HG03139 (cell line): ENCODE measurements around the gene BCL2L12.

ENCODE experiments used
- ATAC-seq: cut with Tn5 transposase; IDR thresholded peaks from one replicate; pipeline ENCODE4 v1.9.1; 2021; ENCODE audit not compliant: unreplicated experiment

BCL2L12 gene

DNA sequence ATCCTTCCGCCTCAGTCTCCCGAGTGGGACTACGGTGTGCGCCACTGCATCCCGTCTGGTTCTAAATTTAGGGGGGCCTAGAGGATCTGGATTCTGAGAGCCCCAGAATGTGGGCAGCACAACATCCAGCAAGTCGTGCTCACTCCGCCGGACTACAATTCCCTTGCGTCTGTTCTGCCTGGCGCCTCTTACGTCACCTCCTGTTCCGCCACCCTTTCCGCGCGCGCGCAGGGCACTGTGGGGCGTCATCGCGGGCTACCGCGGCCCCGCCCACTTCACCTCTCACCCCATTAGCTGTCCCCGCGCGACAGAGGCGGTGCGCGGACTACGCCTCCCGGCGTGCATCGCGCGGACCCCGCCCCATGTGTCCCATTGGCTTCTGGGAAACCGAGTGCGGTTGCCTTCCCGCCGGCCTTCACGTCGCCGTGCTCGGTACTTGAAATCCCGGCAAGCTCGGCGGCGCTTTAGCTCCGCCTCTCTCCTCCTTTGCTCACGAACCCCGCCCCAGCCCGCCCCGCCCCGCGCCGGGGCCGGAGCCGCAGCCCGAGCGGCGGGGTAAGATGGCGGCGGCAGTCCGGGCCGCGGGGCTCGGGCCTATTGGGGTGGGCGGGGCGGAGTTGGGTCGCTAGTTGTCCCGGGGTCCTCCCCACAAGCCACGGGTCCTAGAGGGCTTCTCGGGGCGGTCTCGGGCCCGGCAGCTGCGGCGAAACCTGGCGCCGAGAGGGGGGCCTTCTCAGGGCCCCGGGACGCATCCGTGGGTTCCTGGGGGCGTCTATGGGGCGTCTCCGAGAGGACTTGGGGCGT lies 23.8 kb upstream of the BCL2L12 start, which contains the start of gene SCAF1:
Gene SCAF1 (plus strand): TSS at position 522 of the 804 bp plus-strand sequence. CDS start 2,818 bp downstream, outside the sequence.
- ATAC-seq, result peak; percentile 48

- no peak for ATAC-seq
These were observed 23.2 kb upstream of the BCL2L12 start for GRCh38 chr19:49642492-49643035.

DNA sequence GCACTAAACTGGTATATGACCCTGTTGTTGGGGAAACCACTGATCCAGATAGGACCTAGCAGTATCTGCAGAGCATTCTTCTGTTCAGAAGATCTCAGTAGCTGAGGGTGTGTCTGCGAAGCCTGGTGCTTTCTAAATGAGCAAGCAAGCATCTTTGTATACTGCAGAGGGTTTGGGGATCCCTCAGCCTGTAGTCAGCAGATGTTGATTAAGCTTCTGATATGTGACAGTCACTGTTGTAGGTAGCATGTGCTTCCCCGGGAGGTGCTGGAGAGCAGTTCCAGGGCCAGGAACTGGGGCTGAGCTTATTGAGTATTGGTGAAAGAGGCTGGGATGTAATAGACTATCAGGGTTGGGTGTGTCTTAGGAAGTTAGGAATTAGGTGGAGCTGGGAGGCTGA lies 22.3 kb upstream of the BCL2L12 start:
- no peak for ATAC-seq

DNA sequence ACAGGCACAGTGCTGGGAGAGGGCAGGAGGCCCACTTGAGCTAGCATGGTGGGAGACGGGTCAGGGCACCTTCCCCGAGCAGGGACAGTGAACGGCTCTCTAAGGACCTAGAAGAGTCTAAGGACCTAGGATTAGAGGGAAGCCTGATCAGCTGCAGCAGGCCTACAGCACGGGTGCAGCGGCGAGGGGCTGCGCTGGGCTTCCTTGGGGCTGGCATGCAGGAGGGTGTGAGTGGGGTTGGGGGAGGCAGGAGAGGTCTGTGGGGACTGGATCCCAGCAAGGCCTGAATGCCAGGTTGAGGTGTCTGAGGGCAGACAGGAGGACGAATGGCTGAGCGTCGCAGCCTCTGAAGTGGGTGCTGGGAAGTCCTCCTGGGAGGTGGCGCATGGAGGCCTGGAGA lies 20.1 kb upstream of the BCL2L12 start:
- ATAC-seq, result no peak

DNA sequence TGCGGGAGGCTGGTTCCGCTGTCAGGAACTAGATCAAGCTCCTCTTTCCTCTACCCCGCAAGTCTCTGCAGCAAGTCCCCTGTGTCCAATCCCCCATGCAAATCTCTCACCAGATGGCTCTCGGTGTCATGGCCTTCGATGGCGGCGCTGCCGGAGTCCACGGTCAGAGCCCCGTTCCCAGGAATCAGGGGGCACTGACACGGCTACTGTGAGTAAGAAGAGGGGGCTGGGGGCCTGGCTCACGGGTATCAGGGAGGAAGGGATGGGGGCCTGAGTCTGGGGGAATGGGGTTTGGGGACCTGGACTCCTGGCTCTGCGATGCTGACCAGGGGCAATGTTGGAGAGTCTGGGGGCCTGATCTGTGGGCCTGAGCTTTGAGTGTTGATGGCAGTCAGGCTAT lies 19.7 kb upstream of the BCL2L12 start:
- no peak for ATAC-seq

DNA sequence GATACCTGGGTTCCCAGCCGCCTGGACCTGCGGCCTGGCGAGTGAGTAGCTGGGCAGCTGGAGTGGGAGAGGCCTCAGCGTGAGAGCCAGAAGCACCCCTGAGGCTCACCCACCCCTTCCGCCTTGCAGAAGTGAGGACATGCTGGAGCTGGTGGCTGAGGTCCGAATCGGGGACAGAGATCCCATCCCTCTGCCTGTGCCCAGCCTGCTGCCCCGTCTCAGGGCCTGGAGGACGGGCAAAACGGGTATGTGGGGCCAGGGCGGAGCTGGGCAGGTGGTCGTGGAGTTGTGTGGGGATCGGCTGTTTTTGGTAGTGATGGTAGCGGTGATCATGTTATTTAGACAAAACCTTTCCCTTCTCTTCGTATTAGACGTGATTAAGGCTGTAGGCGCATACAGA lies 19.1 kb upstream of the BCL2L12 start:
- no peak for ATAC-seq

- no peak for ATAC-seq
These were observed 14.5 kb upstream of the BCL2L12 start for GRCh38 chr19:49651029-49651819.

- ATAC-seq, result no peak
These were observed 13.7 kb upstream of the BCL2L12 start for GRCh38 chr19:49651820-49652550.

GRCh38 chr19:49652551-49653465 lies 12.9 kb upstream of the BCL2L12 start:
- ATAC-seq, result no peak

GRCh38 chr19:49653466-49653806 lies 12.3 kb upstream of the BCL2L12 start:
- no peak for ATAC-seq

DNA sequence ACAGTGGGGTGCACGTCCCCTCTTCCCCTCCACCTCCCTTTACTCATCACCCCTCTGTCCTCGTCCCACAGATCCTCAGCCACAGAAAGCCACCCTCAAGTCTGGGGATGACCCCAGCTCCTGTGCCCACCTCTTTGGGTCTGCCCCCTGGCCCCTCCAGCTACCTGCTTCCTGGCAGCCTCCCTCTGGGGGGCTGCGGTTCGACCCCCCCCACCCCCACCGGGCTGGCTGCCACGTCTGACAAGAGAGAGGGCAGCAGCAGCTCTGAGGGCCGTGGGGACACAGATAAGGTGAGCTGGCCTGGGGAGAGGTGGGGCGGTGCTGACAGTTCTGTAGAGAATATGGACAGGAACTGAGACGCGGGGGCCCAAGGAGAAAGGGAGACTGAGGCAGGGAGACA lies 11.2 kb upstream of the BCL2L12 start:
- ATAC-seq, result no peak

DNA sequence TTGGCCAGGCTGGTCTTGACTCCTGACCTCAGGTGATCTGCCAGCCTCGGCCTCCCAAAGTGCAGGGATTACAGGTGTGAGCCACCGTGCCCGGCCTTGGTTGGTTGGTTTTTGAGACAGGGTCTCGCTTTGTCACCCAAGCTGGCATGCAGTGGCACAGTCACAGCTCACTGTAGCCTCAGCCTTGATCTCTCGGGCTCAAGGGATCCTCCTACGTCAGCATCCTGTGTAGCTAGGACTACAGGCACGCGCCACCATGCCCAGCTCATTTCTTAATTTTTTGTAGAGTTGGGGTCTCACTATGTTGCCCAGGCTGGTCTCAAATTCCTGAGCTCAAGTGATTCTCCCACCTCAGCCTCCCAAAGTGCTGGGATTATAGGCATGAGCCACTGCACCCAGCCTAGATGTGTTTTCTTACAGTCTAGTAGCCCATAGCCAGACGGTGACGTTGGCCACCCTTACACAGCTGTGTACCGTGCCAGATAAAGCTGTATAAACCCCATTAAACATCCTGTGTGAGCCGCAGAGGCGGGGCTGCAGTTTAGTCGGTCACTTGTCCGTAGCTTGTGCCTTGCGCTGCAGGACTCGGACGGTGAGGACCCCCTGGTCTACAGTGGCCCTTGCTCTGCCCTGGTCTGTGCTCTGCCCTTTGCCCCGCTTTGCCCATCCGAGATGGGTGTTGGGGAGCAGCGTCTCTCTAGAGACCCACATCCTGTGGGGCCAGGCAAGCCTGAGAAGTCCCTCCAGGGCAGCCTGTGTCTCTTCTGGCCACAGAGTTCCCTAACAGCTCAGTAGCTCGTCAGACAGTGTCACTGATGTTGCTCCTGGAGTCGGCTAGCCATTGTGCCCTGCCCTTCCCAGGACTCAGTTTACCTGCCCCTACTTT lies 9.9 kb upstream of the BCL2L12 start:
- no peak for ATAC-seq

DNA sequence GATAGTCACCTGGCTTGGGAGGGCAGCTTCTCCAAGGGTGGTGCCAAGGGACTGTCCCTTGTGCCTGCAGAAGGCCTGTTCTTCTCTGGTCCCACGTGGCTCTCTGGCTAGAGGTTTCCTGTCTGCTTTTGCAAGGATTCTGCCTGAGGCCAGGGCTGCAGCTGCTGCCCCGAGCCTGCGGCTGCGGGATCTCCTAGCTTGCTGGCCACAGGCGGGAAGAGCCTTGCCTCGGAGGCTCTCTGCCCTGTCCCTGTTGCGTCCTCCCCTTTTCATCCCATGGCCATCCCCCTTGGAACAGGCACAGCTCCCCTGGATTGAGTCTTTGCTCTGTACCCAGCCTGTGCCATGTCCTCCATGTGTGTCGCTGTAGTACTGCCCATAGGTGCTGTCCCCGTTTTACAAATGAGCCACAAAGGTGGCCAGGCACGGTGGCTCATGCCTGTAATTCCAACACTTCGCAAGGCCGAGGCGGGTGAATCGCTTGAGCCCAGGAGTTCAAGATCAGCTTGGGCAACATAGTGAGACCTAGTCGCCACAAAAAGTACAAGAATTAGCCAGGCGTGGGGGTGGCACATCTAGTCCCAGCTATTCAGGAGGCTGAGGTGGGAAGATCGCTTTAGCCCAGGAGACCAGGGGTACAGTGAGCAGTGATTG lies 9.2 kb upstream of the BCL2L12 start:
- ATAC-seq, result no peak

DNA sequence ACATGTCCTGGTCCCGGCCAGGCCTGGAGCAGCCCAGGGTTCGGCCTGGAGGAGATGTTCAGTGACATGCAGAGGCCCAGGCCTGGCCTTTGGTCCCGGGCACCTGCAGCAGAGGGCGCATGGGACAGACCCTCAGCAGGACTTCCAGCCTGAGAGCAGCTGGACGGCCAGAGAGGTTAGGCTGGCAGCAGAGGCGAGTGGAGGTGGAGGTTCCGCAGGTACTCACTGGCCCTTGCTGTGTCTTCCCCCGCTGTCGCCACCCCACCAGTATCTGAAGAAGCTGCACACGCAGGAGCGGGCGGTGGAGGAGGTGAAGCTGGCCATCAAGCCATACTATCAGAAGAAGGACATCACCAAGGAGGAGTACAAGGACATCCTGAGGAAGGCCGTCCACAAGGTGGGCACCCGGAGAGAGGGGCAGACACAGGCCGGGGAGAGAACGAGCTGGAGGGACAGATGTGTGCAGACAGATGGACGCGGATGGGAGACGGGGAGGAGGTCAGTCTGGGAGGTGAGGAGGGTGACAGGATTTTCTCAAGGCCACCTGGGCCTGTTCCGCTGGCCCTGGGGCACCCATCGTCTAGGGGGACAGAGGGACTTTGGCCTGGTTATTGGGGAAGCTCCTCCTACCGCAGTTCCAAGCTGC lies 8.1 kb upstream of the BCL2L12 start:
- ATAC-seq, result no peak

DNA sequence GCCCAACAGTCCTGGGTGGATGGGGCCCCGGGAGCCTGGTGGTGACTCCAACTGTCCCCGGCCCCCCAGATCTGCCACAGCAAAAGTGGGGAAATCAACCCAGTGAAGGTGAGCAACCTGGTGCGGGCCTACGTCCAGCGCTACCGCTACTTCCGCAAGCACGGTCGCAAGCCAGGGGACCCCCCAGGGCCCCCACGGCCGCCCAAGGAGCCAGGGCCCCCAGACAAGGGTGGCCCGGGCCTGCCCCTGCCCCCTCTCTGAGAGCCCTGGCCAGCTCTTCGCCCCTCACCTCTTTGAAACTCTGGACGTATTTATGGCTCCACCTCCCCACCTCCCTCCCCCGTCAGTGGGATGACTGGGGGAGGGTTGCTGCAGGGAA lies 7.6 kb upstream of the BCL2L12 start:
- no peak for ATAC-seq

DNA sequence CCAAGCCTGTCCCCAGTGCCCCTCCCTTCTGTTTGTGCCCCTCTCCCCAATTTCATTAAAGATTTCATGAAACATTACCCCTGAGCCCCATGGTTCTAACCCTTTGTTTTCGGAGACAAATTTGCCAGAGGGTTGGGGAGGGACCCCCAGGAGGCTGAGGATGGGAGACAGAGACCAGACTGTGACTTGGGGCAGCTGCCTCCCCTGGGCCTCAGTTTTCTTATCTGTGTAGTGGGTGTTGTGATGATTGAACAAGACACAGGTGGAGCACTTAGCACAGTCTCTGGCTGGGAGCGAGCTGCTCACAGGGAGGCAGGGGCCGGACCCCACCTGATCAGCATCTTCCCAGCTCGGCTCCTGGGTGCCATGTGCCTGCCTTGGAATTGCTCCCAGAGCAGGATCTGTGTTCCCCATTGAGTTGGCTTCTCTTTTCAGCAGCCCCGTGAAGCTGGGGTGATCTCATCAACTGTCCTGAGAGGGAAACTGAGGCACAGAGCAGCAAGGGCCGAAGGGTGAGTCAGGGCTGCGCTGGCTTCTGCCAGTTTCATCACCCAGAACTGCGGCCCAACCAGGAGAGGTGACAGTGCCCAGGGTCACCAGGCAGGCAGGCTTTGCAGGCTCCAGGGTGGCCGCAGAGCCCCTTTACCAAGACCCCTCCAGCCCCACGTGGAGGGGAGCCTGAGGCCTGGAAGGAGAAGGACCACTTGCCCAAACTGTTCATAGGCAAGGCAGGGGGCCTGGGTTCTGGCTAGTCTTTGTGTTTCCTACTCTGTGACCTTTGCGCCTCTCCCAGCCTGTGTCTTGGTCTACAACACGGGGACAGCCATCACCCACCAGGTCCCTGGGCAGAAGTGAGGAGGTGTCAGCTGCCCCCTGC lies 6.9 kb upstream of the BCL2L12 start:
- no peak for ATAC-seq

- no peak for ATAC-seq
These were observed 5.3 kb upstream of the BCL2L12 start for GRCh38 chr19:49660338-49660961.
